ENCODE data around the gene CPEB2. TPM values are rescaled to one million over a fixed set of nuclear protein-coding genes. Genes with fewer than 3 reads are reported as not detected.
A peak's percentile ranks its signal among the peaks of the same experiment; 100 is the strongest.

The CPEB2 gene
- total RNA-seq, 5 donors from 2014 or later (not counting 1 experiment from before 2014, with no cell fraction given) = 14.8 to 32.3 (median 16.2) TPM

- ChIA-PET CTCF (no interaction called here), POLR2A (interaction anchor here in 1 of 2 donors (0.6 kb wide), 1 partner anchor 986 kb away, joined by 3 read pairs; no protein-coding TSS in a partner anchor)
- no peak for DNase-seq
- Mint-ChIP-seq H3K27ac (peak overlapping the region in 1 of 2 donors; percentile 48), H3K4me3 (no peak overlapping the region), H3K4me1 (peaks cover 39 to 55% (median 42%) of the 10 kb centered on the region in 3 donors), H3K27me3 (no peaks in the 10 kb centered on the region), H3K9me3 (no peaks in the 10 kb centered on the region), H3K36me3 (peaks cover 33% of the 10 kb centered on the region)
- H3K36me3 ChIP-seq (ENCODE audit: control insufficient read depth in 2 of 2, extremely low read depth in 1 of 2, insufficient read depth in 1 of 2, low read length in 1 of 2) = peaks cover 0 to 12% of the 10 kb centered on the region in 2 donors
- no peak for ATAC-seq (replicated peaks in 1 of 4)
- no peak overlapping the region for H3K4me3 ChIP-seq (ENCODE audit: control insufficient read depth in 1 of 2, extremely low read depth in 1 of 2, low read length in 1 of 2)
- H3K9me3 ChIP-seq = no peaks in the 10 kb centered on the region
- WGBS (ENCODE audit: insufficient coverage) = 60% methylated on average over 1 of the region's 2 CpGs
- H3K4me1 ChIP-seq (ENCODE audit: control insufficient read depth in 1 of 2, extremely low read depth in 1 of 2, insufficient read depth in 2 of 2, low read length in 2 of 2) = peaks cover 0 to 3% of the 10 kb centered on the region in 2 experiments
- H3K27me3 ChIP-seq (replicated peaks in 1 of 2; ENCODE audit: control insufficient read depth in 2 of 2, extremely low read depth in 1 of 2, insufficient read depth in 2 of 2, low read length in 1 of 2) = no peaks in the 10 kb centered on the region
- H3K27ac ChIP-seq (ENCODE audit: low read length) = no peak overlapping the region
Observed at GRCh38 chr4:15021946-15022345, 19.7 kb downstream of the CPEB2 start.

GRCh38 chr4:15024386-15024785 is 22.1 kb downstream of the CPEB2 start:
- Histone ChIP-seq H3K27ac (ENCODE audit: low read length) (no peak overlapping the region), H3K9me3 (no peaks in the 10 kb centered on the region), H3K4me1 (ENCODE audit: control insufficient read depth in 1 of 2, extremely low read depth in 1 of 2, insufficient read depth in 2 of 2, low read length in 2 of 2) (no peaks in the 10 kb centered on the region), H3K27me3 (replicated peaks in 1 of 2; ENCODE audit: control insufficient read depth in 2 of 2, extremely low read depth in 1 of 2, insufficient read depth in 2 of 2, low read length in 1 of 2) (no peaks in the 10 kb centered on the region), H3K4me3 (ENCODE audit: control insufficient read depth in 1 of 2, extremely low read depth in 1 of 2, low read length in 1 of 2) (no peak overlapping the region), H3K36me3 (ENCODE audit: control insufficient read depth in 2 of 2, extremely low read depth in 1 of 2, insufficient read depth in 1 of 2, low read length in 1 of 2) (peaks cover 0 to 7% of the 10 kb centered on the region in 2 donors)
- Mint-ChIP-seq H3K4me1 (peaks cover 42 to 52% (median 50%) of the 10 kb centered on the region in 3 donors), H3K27ac (no peak overlapping the region), H3K9me3 (no peaks in the 10 kb centered on the region), H3K4me3 (no peak overlapping the region), H3K36me3 (peaks cover 38% of the 10 kb centered on the region), H3K27me3 (no peaks in the 10 kb centered on the region)
- ChIA-PET CTCF (interaction anchor here (0.7 to 1.0 kb wide), 2 partner anchors 16 to 17 kb away, joined by 3 read pairs; no protein-coding TSS in a partner anchor), POLR2A (no interaction called here)
- DNase-seq = no peak
- WGBS (ENCODE audit: insufficient coverage) = no CpG with 5 or more reads among the region's 1 CpG
- no peak for ATAC-seq (replicated peaks in 1 of 4)

GRCh38 chr4:15025693-15026092 is 23.4 kb downstream of the CPEB2 start:
- Histone ChIP-seq H3K27ac (ENCODE audit: low read length) (no peak overlapping the region), H3K4me1 (ENCODE audit: control insufficient read depth in 1 of 2, extremely low read depth in 1 of 2, insufficient read depth in 2 of 2, low read length in 2 of 2) (no peaks in the 10 kb centered on the region), H3K27me3 (replicated peaks in 1 of 2; ENCODE audit: control insufficient read depth in 2 of 2, extremely low read depth in 1 of 2, insufficient read depth in 2 of 2, low read length in 1 of 2) (no peaks in the 10 kb centered on the region), H3K9me3 (no peaks in the 10 kb centered on the region), H3K36me3 (ENCODE audit: control insufficient read depth in 2 of 2, extremely low read depth in 1 of 2, insufficient read depth in 1 of 2, low read length in 1 of 2) (no peaks in the 10 kb centered on the region), H3K4me3 (ENCODE audit: control insufficient read depth in 1 of 2, extremely low read depth in 1 of 2, low read length in 1 of 2) (no peak overlapping the region)
- Mint-ChIP-seq H3K4me1 (peaks cover 41 to 45% (median 42%) of the 10 kb centered on the region in 3 donors), H3K36me3 (peaks cover 30% of the 10 kb centered on the region), H3K27me3 (no peaks in the 10 kb centered on the region), H3K4me3 (no peak overlapping the region), H3K27ac (no peak overlapping the region), H3K9me3 (no peaks in the 10 kb centered on the region)
- ChIA-PET POLR2A (interaction anchor here in 1 of 2 donors (0.6 kb wide), 1 partner anchor 1765 kb away, joined by 3 read pairs; no protein-coding TSS in a partner anchor), CTCF (interaction anchor here in 1 of 2 donors (1.0 kb wide), 1 partner anchor 10 kb away, joined by 3 read pairs; no protein-coding TSS in a partner anchor)
- no peak for DNase-seq
- no peak for ATAC-seq (replicated peaks in 1 of 4)
- no CpG with 5 or more reads among the region's 5 CpGs for WGBS (ENCODE audit: insufficient coverage)

DNA sequence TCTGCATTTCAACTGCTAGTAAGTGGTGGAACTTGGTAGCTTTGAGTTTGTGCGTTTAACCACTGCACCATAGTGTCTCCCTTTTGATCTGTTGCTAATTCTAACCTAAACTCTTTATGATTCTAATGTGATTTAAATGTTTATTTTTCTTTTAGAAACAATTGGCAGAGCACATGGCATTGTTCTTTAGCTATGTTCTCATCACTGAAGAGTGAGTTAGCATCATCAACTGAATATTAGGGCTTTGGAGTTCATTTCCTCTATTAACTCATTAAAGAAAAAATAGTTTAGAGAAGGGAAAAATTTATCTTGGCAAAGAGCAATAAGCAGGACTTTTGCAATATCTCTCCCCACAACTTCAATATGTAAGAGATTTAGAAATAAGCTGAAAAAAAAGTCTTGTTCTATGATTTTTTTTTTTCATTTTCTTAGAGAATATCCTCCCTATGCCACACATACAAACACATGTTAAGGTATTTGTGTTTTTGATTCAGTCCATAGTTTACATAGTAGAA is 25.7 kb downstream of the CPEB2 start:
- H3K27me3 Mint-ChIP-seq = no peaks in the 10 kb centered on the region
- Histone ChIP-seq H3K27me3 (replicated peaks in 1 of 2; ENCODE audit: control insufficient read depth in 2 of 2, extremely low read depth in 1 of 2, insufficient read depth in 2 of 2, low read length in 1 of 2) (no peaks in the 10 kb centered on the region), H3K27ac (ENCODE audit: low read length) (no peak overlapping the region), H3K4me3 (ENCODE audit: control insufficient read depth in 1 of 2, extremely low read depth in 1 of 2, low read length in 1 of 2) (no peak overlapping the region), H3K9me3 (no peaks in the 10 kb centered on the region), H3K36me3 (ENCODE audit: control insufficient read depth in 2 of 2, extremely low read depth in 1 of 2, insufficient read depth in 1 of 2, low read length in 1 of 2) (no peaks in the 10 kb centered on the region), H3K4me1 (ENCODE audit: control insufficient read depth in 1 of 2, extremely low read depth in 1 of 2, insufficient read depth in 2 of 2, low read length in 2 of 2) (no peaks in the 10 kb centered on the region)
- no peaks in the 10 kb centered on the region for H3K9me3 Mint-ChIP-seq
- H3K27ac Mint-ChIP-seq = no peak overlapping the region
- POLR2A ChIA-PET = no interaction called here
- H3K4me3 Mint-ChIP-seq = no peak overlapping the region
- no CpG with 5 or more reads among the region's 1 CpG for WGBS (ENCODE audit: insufficient coverage)
- H3K36me3 Mint-ChIP-seq = peaks cover 29% of the 10 kb centered on the region
- DNase-seq = no peak
- peaks cover 29 to 41% (median 35%) of the 10 kb centered on the region in 3 donors for H3K4me1 Mint-ChIP-seq
- CTCF ChIA-PET = no interaction called here
- ATAC-seq (replicated peaks in 1 of 4) = no peak

DNA sequence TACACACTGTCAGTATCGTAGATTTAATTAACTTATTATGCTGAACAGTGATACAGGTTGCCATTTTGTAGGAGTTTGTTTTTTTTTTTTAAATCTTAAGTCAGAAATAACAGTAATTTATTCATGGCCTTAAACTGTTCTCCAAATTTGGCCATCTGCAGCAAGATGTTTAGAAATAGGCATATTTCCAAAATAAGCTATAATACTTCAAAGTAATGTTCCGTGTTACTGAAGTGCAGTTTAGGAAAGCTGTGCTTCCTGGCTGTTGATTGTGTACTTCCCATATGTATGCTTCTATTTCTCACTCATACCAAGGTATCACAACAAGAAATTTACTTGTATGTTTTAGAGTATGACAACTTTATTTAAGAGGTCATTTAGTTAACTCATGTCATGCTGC is 28.9 kb downstream of the CPEB2 start:
- CTCF ChIA-PET = no interaction called here
- ATAC-seq (replicated peaks in 1 of 4) (no peak), DNase-seq (no peak)
- H3K9me3 ChIP-seq = no peaks in the 10 kb centered on the region
- Mint-ChIP-seq H3K36me3 (peaks cover 40% of the 10 kb centered on the region), H3K9me3 (no peaks in the 10 kb centered on the region), H3K27me3 (no peaks in the 10 kb centered on the region), H3K4me1 (peaks cover 24 to 36% (median 26%) of the 10 kb centered on the region in 3 donors), H3K27ac (no peak overlapping the region), H3K4me3 (no peak overlapping the region)
- H3K27me3 ChIP-seq (replicated peaks in 1 of 2; ENCODE audit: control insufficient read depth in 2 of 2, extremely low read depth in 1 of 2, insufficient read depth in 2 of 2, low read length in 1 of 2) = no peaks in the 10 kb centered on the region
- peaks cover 0 to 3% of the 10 kb centered on the region in 2 donors for H3K36me3 ChIP-seq (ENCODE audit: control insufficient read depth in 2 of 2, extremely low read depth in 1 of 2, insufficient read depth in 1 of 2, low read length in 1 of 2)
- no CpG with 5 or more reads among the region's 2 CpGs for WGBS (ENCODE audit: insufficient coverage)
- POLR2A ChIA-PET = no interaction called here
- no peak overlapping the region for H3K27ac ChIP-seq (ENCODE audit: low read length)
- no peaks in the 10 kb centered on the region for H3K4me1 ChIP-seq (ENCODE audit: control insufficient read depth in 1 of 2, extremely low read depth in 1 of 2, insufficient read depth in 2 of 2, low read length in 2 of 2)
- no peak overlapping the region for H3K4me3 ChIP-seq (ENCODE audit: control insufficient read depth in 1 of 2, extremely low read depth in 1 of 2, low read length in 1 of 2)

DNA sequence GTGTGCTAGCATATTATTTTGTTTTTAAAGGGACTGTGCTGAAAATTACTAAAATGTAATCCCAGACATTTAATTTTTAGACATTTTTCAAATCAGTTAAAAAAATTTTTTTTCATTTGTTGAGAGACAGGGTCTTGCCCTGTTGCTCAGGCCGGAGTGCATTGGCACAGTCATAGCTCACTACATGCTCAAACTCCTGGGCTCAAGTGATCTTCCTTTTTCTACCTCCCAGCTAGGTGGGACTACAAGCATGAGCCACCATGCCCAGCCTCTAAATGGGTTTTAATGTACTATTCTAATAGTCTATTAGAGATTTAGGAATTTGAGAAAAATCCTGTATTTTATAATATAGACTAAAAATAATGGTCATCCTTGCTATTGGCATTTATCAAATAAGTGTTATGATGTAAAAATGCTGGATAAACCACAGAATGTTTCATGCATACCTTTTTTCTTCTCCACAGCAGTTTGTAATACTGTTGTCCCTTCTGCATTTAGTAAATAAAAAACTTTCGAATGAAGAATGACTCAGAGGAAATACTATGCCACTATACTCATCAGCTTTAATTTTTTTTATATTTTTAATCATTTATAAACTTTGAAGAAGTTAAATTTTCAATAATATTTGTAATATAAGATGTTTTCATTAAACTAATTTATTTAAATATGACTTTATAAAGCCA is 29.9 kb downstream of the CPEB2 start:
- Histone ChIP-seq H3K9me3 (no peaks in the 10 kb centered on the region), H3K36me3 (ENCODE audit: control insufficient read depth in 2 of 2, extremely low read depth in 1 of 2, insufficient read depth in 1 of 2, low read length in 1 of 2) (peaks cover 0 to 3% of the 10 kb centered on the region in 2 donors), H3K4me1 (ENCODE audit: control insufficient read depth in 1 of 2, extremely low read depth in 1 of 2, insufficient read depth in 2 of 2, low read length in 2 of 2) (no peaks in the 10 kb centered on the region), H3K4me3 (ENCODE audit: control insufficient read depth in 1 of 2, extremely low read depth in 1 of 2, low read length in 1 of 2) (no peak overlapping the region), H3K27ac (ENCODE audit: low read length) (no peak overlapping the region), H3K27me3 (replicated peaks in 1 of 2; ENCODE audit: control insufficient read depth in 2 of 2, extremely low read depth in 1 of 2, insufficient read depth in 2 of 2, low read length in 1 of 2) (no peaks in the 10 kb centered on the region)
- Mint-ChIP-seq H3K4me3 (no peak overlapping the region), H3K36me3 (peaks cover 42% of the 10 kb centered on the region), H3K27me3 (no peaks in the 10 kb centered on the region), H3K9me3 (no peaks in the 10 kb centered on the region), H3K4me1 (peaks cover 22 to 37% (median 26%) of the 10 kb centered on the region in 3 donors), H3K27ac (peak overlapping the region in 1 of 2 donors; percentile 16)
- WGBS (ENCODE audit: insufficient coverage) = no CpG with 5 or more reads among the region's 2 CpGs
- CTCF ChIA-PET = no interaction called here
- POLR2A ChIA-PET = no interaction called here
- DNase-seq = no peak
- no peak for ATAC-seq (replicated peaks in 1 of 4)
